HepG2 (cell line): ENCODE results near the gene NT5C2. TPM values are rescaled to one million over a fixed set of nuclear protein-coding genes. Genes with fewer than 3 reads are reported as not detected.

ENCODE experiments used
- ATAC-seq: fragments of 200-7000 bp; cut with Tn5 transposase; 3 replicates; pipeline ENCODE4 v1.9.1; 2020; ENCODE audit warnings: mild to moderate bottlenecking, moderate library complexity
- BruUV-seq: library from RNA; stranded (reverse); fragments of 400-500 nt; replicated peaks from 2 replicates; lab custom pipeline; 2021; lab: Mats Ljungman, UMichigan
- CTCF ChIA-PET: fragments of 300-600 bp; formaldehyde crosslinking; extraction: SDS; loops from one replicate; lab custom pipeline; 2021; ENCODE audit warnings: low total read pairs, inconsistent platforms, low intra/inter-chr PET ratio; lab: Yijun Ruan, JAX
- POLR2A ChIA-PET: fragments of 350-600 bp; sonication (Branson Sonifier 250); formaldehyde crosslinking; loops from one replicate; lab custom pipeline; 2020; ENCODE audit warnings: antibody characterized with exemption, inconsistent platforms; lab: Yijun Ruan, JAX
- DNase-seq: peaks from one replicate; pipeline ENCODE4 v3.0.0-alpha.2; 2015; ENCODE audit warnings: low spot score
- FAIRE-seq: peaks from 3 replicates; lab custom pipeline; 2011; peaks lifted over from hg19 to GRCh38; lab: Jason Lieb, UNC
- H2AFZ ChIP-seq: one replicate; pipeline ENCODE4 v1.6.1; 2011; ENCODE audit warnings: low read length, inconsistent platforms
- H3K27ac ChIP-seq: fragments of 300-600 bp; 3 replicates; pipeline ENCODE4 v1.8.0; 2011; ENCODE audit warnings: mixed run types, mild to moderate bottlenecking, mixed read lengths, low read length, inconsistent platforms; ENCODE audit not compliant: insufficient read depth; ENCODE audit errors: extremely low read length
- H3K27me3 ChIP-seq, 2 experiments: fragments of 200-600 bp in 1 of 2; 2 replicates in 1 of 2; 3 replicates in 1 of 2; pipeline versions ENCODE4 v1.6.0 to v1.8.0; 2011; ENCODE audit warnings: low read length in 2 of 2, mild to moderate bottlenecking in 2 of 2, moderate library complexity in 2 of 2, inconsistent platforms in 1 of 2; ENCODE audit not compliant: insufficient read depth in 2 of 2, control insufficient read depth in 1 of 2
- H3K36me3 ChIP-seq, 2 experiments: fragments of 200-600 bp in 1 of 2; replicated peaks in 1 of 2; 2 replicates in 1 of 2; 3 replicates in 1 of 2; pipeline versions ENCODE4 v1.5.1 to v1.8.0; 2011; ENCODE audit warnings: low read length in 2 of 2, inconsistent platforms in 1 of 2; ENCODE audit not compliant: insufficient read depth in 2 of 2, control insufficient read depth in 1 of 2
- H3K4me1 ChIP-seq: 2 replicates; pipeline ENCODE4 v1.5.1; 2012; ENCODE audit warnings: low read length, inconsistent platforms; ENCODE audit not compliant: insufficient read depth
- H3K4me2 ChIP-seq: 2 replicates; pipeline ENCODE4 v1.6.0; 2011; ENCODE audit warnings: low read depth, low read length, inconsistent platforms
- H3K4me3 ChIP-seq, 3 experiments: fragments of 200-600 bp in 1 of 3; sonication (generic), shearing (Covaris generic) in 1 of 3; replicated peaks in 1 of 3; 2 replicates each; pipeline ENCODE4 v1.5.1; 2011 to 2016; ENCODE audit warnings: low read length in 3 of 3, inconsistent platforms in 2 of 3, low read depth in 2 of 3, mild to moderate bottlenecking in 2 of 3, control low read depth in 1 of 3, mixed read lengths in 1 of 3; ENCODE audit not compliant: insufficient read depth in 1 of 3
- H3K79me2 ChIP-seq: one replicate; pipeline ENCODE4 v1.6.1; 2011; ENCODE audit warnings: low read length, inconsistent platforms; ENCODE audit not compliant: insufficient read depth
- H3K9ac ChIP-seq: 2 replicates; pipeline ENCODE4 v1.6.0; 2011; ENCODE audit warnings: mild to moderate bottlenecking, low read depth, low read length, inconsistent platforms; ENCODE audit not compliant: insufficient read depth
- H3K9me3 ChIP-seq: 2 replicates; pipeline ENCODE4 v1.5.1; 2012; ENCODE audit warnings: mild to moderate bottlenecking, low read length
- H4K20me1 ChIP-seq: 2 replicates; pipeline ENCODE4 v1.6.0; 2011; ENCODE audit warnings: inconsistent platforms, mild to moderate bottlenecking, low read length, moderate library complexity; ENCODE audit not compliant: insufficient read depth
- CBX1 ChIP-seq: IDR thresholded peaks from one replicate; pipeline ENCODE4 v1.6.1; 2016; ENCODE audit warnings: antibody characterized with exemption, low read depth
- CCAR2 ChIP-seq: fragments of 200-400 bp; formaldehyde crosslinking; optimal IDR thresholded peaks from 2 replicates; pipeline ENCODE3; 2018; ENCODE audit warnings: low read depth, mild to moderate bottlenecking, low read length, moderate library complexity
- CREB3 ChIP-seq: sonication (generic); formaldehyde crosslinking; IDR thresholded peaks from 2 replicates; pipeline ENCODE4 v1.5.0; 2020; ENCODE audit warnings: missing genetic modification reagents
- POGZ ChIP-seq: sonication (generic); formaldehyde crosslinking; IDR thresholded peaks from 2 replicates; pipeline ENCODE4 v1.4.0; 2020; ENCODE audit warnings: mild to moderate bottlenecking, missing genetic modification reagents
- POLR2AphosphoS5 ChIP-seq: IDR thresholded peaks from 2 replicates; pipeline ENCODE4 v1.6.1; 2012; ENCODE audit warnings: low read depth, low read length
- RARG ChIP-seq: sonication (generic); formaldehyde crosslinking; IDR thresholded peaks from 2 replicates; pipeline ENCODE4 v1.4.0; 2020; ENCODE audit warnings: low read depth, mild to moderate bottlenecking, missing genetic modification reagents
- ZMYM2 ChIP-seq: sonication (generic); formaldehyde crosslinking; IDR thresholded peaks from 2 replicates; pipeline ENCODE4 v1.8.0; 2022; ENCODE audit warnings: mild to moderate bottlenecking, missing genetic modification reagents
- ZNF350 ChIP-seq: sonication (generic); formaldehyde crosslinking; IDR thresholded peaks from 2 replicates; pipeline ENCODE4 v1.4.0; 2020; ENCODE audit warnings: mild to moderate bottlenecking, low read depth, missing genetic modification reagents, borderline replicate concordance
- WGBS: methylation state at CpG from one replicate; pipeline ENCODE4 v1.1.6; 2017; ENCODE audit warnings: low lambda C conversion rate; 5-methylcytosine and 5-hydroxymethylcytosine counted together
- in situ Hi-C: cut with HindIII; loops from 2 replicates; pipeline ENCODE4 v1.10.0; 2017; ENCODE audit warnings: low pct_unique_long_range_greater_than_20kb; ENCODE audit not compliant: extremely low pct_ligation_motif_present
- intact Hi-C: fragments of 100-400 bp; cut with micrococcal nuclease; formaldehyde crosslinking; loops from one replicate; pipeline ENCODE4 v1.10.0; 2022; ENCODE audit not compliant: unreplicated experiment
- polyA plus RNA-seq, 8 experiments: library from polyadenylated mRNA; depleted of rRNA in 3 of 8; stranded (reverse) in 7 of 8; unstranded in 1 of 8; fragments of >200 nt; fragmentation: Illumina TruSeq in 4 of 8; extraction: Trizol in 4 of 8; gene quantifications; 2 replicates each; pipeline versions ENCODE4 v1.2.1 to v1.2.3, GENCODE V29; 2011 to 2016; ENCODE audit warnings: low read depth in 4 of 8, missing spikeins in 1 of 8, mixed read lengths in 1 of 8; ENCODE audit not compliant: insufficient read depth in 1 of 8
- total RNA-seq, 5 experiments: library from RNA; depleted of rRNA; stranded (reverse); fragments of >200 nt; fragmentation: Illumina TruSeq; extraction: Trizol; gene quantifications; 2 replicates each; pipeline ENCODE4 v1.2.3, GENCODE V29; 2016; ENCODE audit warnings: low read depth in 1 of 5

NT5C2 gene
- total and polyA plus RNA-seq, 2 of the 13 experiments (the other 11 are each of a cell fraction or from before 2014, with no cell fraction given): 40.6 to 55.2 TPM

GRCh38 chr10:103103989-103104388 lies 89.1 kb downstream of the NT5C2 start:
- peaks cover 20 to 60% of the 10 kb centered on the region in 2 experiments for H3K36me3 ChIP-seq

GRCh38 chr10:103102195-103102594 lies 90.9 kb downstream of the NT5C2 start:
- Histone ChIP-seq H3K4me3 (no peak overlapping the region), H3K27ac (no peak overlapping the region), H2AFZ (no peak overlapping the region), H4K20me1 (no peaks in the 10 kb centered on the region), H3K9ac (no peak overlapping the region), H3K9me3 (no peaks in the 10 kb centered on the region), H3K27me3 (no peaks in the 10 kb centered on the region), H3K4me1 (no peaks in the 10 kb centered on the region), H3K4me2 (no peak overlapping the region), H3K36me3 (peaks cover 22 to 78% of the 10 kb centered on the region in 2 experiments), H3K79me2 (no peaks in the 10 kb centered on the region)
- BruUV-seq: no TSS peak
- in situ Hi-C loops (no loop called here), intact Hi-C loops (no loop called here)
- FAIRE-seq: no peak
- WGBS: 99% methylated on average over 3 of the region's 3 CpGs
- TF ChIP-seq RARG (CRISPR knock-in tag): no peak
- TF ChIP-seq ZMYM2 (CRISPR knock-in tag): no peak
- POLR2A ChIA-PET: no interaction called here
- CTCF ChIA-PET: no interaction called here
- DNase-seq: no peak
- ATAC-seq: no peak

More at GRCh38 chr10:103103989-103104388, 89.1 kb downstream of the NT5C2 start:
- intact Hi-C loops: no loop called here
- no peaks in the 10 kb centered on the region for H4K20me1 ChIP-seq
- TF ChIP-seq ZNF350 (CRISPR knock-in tag) (no peak), POLR2AphosphoS5 (no peak), CREB3 (CRISPR knock-in tag) (no peak), CCAR2 (no peak), POGZ (CRISPR knock-in tag) (no peak), CBX1 (no peak)
- H3K4me1 ChIP-seq: no peaks in the 10 kb centered on the region
- H3K4me3 ChIP-seq: no peak overlapping the region
- ATAC-seq: no peak
- no peak for DNase-seq
- 99% methylated on average over 2 of the region's 2 CpGs for WGBS
- H3K9ac ChIP-seq: no peak overlapping the region
- H2AFZ ChIP-seq: no peak overlapping the region
- H3K79me2 ChIP-seq: no peaks in the 10 kb centered on the region
- H3K4me2 ChIP-seq: no peak overlapping the region
- H3K27me3 ChIP-seq: no peaks in the 10 kb centered on the region
- POLR2A ChIA-PET: no interaction called here
- no peak for FAIRE-seq
- CTCF ChIA-PET: no interaction called here
- BruUV-seq: no TSS peak
- H3K9me3 ChIP-seq: no peaks in the 10 kb centered on the region
- in situ Hi-C loops: no loop called here
- no peak overlapping the region for H3K27ac ChIP-seq
